Measurements from ENCODE around the gene RASA3.
A peak's percentile ranks its signal among the peaks of the same experiment; 100 is the strongest.

The RASA3 gene

GRCh38 chr13:114035583-114036531 is 96.6 kb downstream of the RASA3 start:
- DNase-seq (ENCODE audit: low read depth) = no peak
- no peak for TF ChIP-seq CTCF (conservative IDR thresholded peaks at IDR 0.05; ENCODE audit: low read depth, low read length)
- no peak overlapping the region for H3K4me3 ChIP-seq (ENCODE audit: low read length)

- TF ChIP-seq CTCF (conservative IDR thresholded peaks at IDR 0.05; ENCODE audit: low read depth, low read length) = no peak
Measured at GRCh38 chr13:114035186-114035582, 97.2 kb downstream of the RASA3 start.

GRCh38 chr13:114034481-114034891 is 97.9 kb downstream of the RASA3 start:
- no peak for TF ChIP-seq CTCF (conservative IDR thresholded peaks at IDR 0.05; ENCODE audit: low read depth, low read length)
- DNase-seq (ENCODE audit: low read depth) = no peak
- no peak overlapping the region for H3K4me3 ChIP-seq (ENCODE audit: low read length)

More at GRCh38 chr13:114035186-114035582, 97.2 kb downstream of the RASA3 start:
- no peak overlapping the region for H3K4me3 ChIP-seq (ENCODE audit: low read length)
- no peak for DNase-seq (ENCODE audit: low read depth)

GRCh38 chr13:114033541-114034315 is 98.7 kb downstream of the RASA3 start:
- no peak overlapping the region for H3K4me3 ChIP-seq (ENCODE audit: low read length)
- no peak for DNase-seq (ENCODE audit: low read depth)
- no peak for TF ChIP-seq CTCF (conservative IDR thresholded peaks at IDR 0.05; ENCODE audit: low read depth, low read length)

- peak; percentile 43 for DNase-seq (ENCODE audit: low read depth)
- no peak overlapping the region for H3K4me3 ChIP-seq (ENCODE audit: low read length)
- TF ChIP-seq CTCF (conservative IDR thresholded peaks at IDR 0.05; ENCODE audit: low read depth, low read length) = no peak
Measured at GRCh38 chr13:114032126-114032799, 100.2 kb downstream of the RASA3 start.

- no peak for DNase-seq (ENCODE audit: low read depth)
- H3K4me3 ChIP-seq (ENCODE audit: low read length) = no peak overlapping the region
- no peak for TF ChIP-seq CTCF (conservative IDR thresholded peaks at IDR 0.05; ENCODE audit: low read depth, low read length)
Measured at GRCh38 chr13:114031631-114032030, 100.8 kb downstream of the RASA3 start.

Measured in retinal pigment epithelial cell (primary cell).